HepG2 (cell line): ENCODE measurements around the gene CADM3. TPM values are rescaled to one million over a fixed set of nuclear protein-coding genes. Genes with fewer than 3 reads are reported as not detected.

Source experiments
- ATAC-seq: fragments of 200-7000 bp; cut with Tn5 transposase; 3 replicates; pipeline ENCODE4 v1.9.1; 2020; ENCODE audit warnings: mild to moderate bottlenecking, moderate library complexity
- BruUV-seq: library from RNA; stranded (reverse); fragments of 400-500 nt; replicated peaks from 2 replicates; lab custom pipeline; 2021; lab: Mats Ljungman, UMichigan
- CTCF ChIA-PET: fragments of 300-600 bp; formaldehyde crosslinking; extraction: SDS; loops from one replicate; lab custom pipeline; 2021; ENCODE audit warnings: low total read pairs, inconsistent platforms, low intra/inter-chr PET ratio; lab: Yijun Ruan, JAX
- POLR2A ChIA-PET: fragments of 350-600 bp; sonication (Branson Sonifier 250); formaldehyde crosslinking; loops from one replicate; lab custom pipeline; 2020; ENCODE audit warnings: antibody characterized with exemption, inconsistent platforms; lab: Yijun Ruan, JAX
- DNase-seq: peaks from one replicate; pipeline ENCODE4 v3.0.0-alpha.2; 2015; ENCODE audit warnings: low spot score
- FAIRE-seq: peaks from 3 replicates; lab custom pipeline; 2011; peaks lifted over from hg19 to GRCh38; lab: Jason Lieb, UNC
- H2AFZ ChIP-seq: one replicate; pipeline ENCODE4 v1.6.1; 2011; ENCODE audit warnings: low read length, inconsistent platforms
- H3K27ac ChIP-seq: fragments of 300-600 bp; 3 replicates; pipeline ENCODE4 v1.8.0; 2011; ENCODE audit warnings: mixed run types, mild to moderate bottlenecking, mixed read lengths, low read length, inconsistent platforms; ENCODE audit not compliant: insufficient read depth; ENCODE audit errors: extremely low read length
- H3K27me3 ChIP-seq, 2 experiments: fragments of 200-600 bp in 1 of 2; 2 replicates in 1 of 2; 3 replicates in 1 of 2; pipeline versions ENCODE4 v1.6.0 to v1.8.0; 2011; ENCODE audit warnings: low read length in 2 of 2, mild to moderate bottlenecking in 2 of 2, moderate library complexity in 2 of 2, inconsistent platforms in 1 of 2; ENCODE audit not compliant: insufficient read depth in 2 of 2, control insufficient read depth in 1 of 2
- H3K36me3 ChIP-seq, 2 experiments: fragments of 200-600 bp in 1 of 2; replicated peaks in 1 of 2; 2 replicates in 1 of 2; 3 replicates in 1 of 2; pipeline versions ENCODE4 v1.5.1 to v1.8.0; 2011; ENCODE audit warnings: low read length in 2 of 2, inconsistent platforms in 1 of 2; ENCODE audit not compliant: insufficient read depth in 2 of 2, control insufficient read depth in 1 of 2
- H3K4me1 ChIP-seq: 2 replicates; pipeline ENCODE4 v1.5.1; 2012; ENCODE audit warnings: low read length, inconsistent platforms; ENCODE audit not compliant: insufficient read depth
- H3K4me2 ChIP-seq: 2 replicates; pipeline ENCODE4 v1.6.0; 2011; ENCODE audit warnings: low read depth, low read length, inconsistent platforms
- H3K4me3 ChIP-seq, 3 experiments: fragments of 200-600 bp in 1 of 3; sonication (generic), shearing (Covaris generic) in 1 of 3; replicated peaks in 1 of 3; 2 replicates each; pipeline ENCODE4 v1.5.1; 2011 to 2016; ENCODE audit warnings: low read length in 3 of 3, inconsistent platforms in 2 of 3, low read depth in 2 of 3, mild to moderate bottlenecking in 2 of 3, control low read depth in 1 of 3, mixed read lengths in 1 of 3; ENCODE audit not compliant: insufficient read depth in 1 of 3
- H3K79me2 ChIP-seq: one replicate; pipeline ENCODE4 v1.6.1; 2011; ENCODE audit warnings: low read length, inconsistent platforms; ENCODE audit not compliant: insufficient read depth
- H3K9ac ChIP-seq: 2 replicates; pipeline ENCODE4 v1.6.0; 2011; ENCODE audit warnings: mild to moderate bottlenecking, low read depth, low read length, inconsistent platforms; ENCODE audit not compliant: insufficient read depth
- H3K9me3 ChIP-seq: 2 replicates; pipeline ENCODE4 v1.5.1; 2012; ENCODE audit warnings: mild to moderate bottlenecking, low read length
- H4K20me1 ChIP-seq: 2 replicates; pipeline ENCODE4 v1.6.0; 2011; ENCODE audit warnings: inconsistent platforms, mild to moderate bottlenecking, low read length, moderate library complexity; ENCODE audit not compliant: insufficient read depth
- ATAD3A ChIP-seq: sonication (generic); formaldehyde crosslinking; IDR thresholded peaks from 2 replicates; pipeline ENCODE4 v1.4.0; 2020; ENCODE audit warnings: missing genetic modification reagents
- BCL3 ChIP-seq: sonication (generic); formaldehyde crosslinking; IDR thresholded peaks from 2 replicates; pipeline ENCODE4 v1.5.1; 2020; ENCODE audit warnings: mild to moderate bottlenecking, missing genetic modification reagents, moderate library complexity
- BCLAF1 ChIP-seq: fragments of 450-650 bp; IDR thresholded peaks from 2 replicates; pipeline ENCODE4 v1.6.1; 2017; ENCODE audit warnings: mild to moderate bottlenecking
- CENPX ChIP-seq: sonication (generic); formaldehyde crosslinking; IDR thresholded peaks from 2 replicates; pipeline ENCODE4 v1.9.0; 2021; ENCODE audit warnings: mild to moderate bottlenecking, missing genetic modification reagents, moderate library complexity
- FOXO1 ChIP-seq: sonication (generic); formaldehyde crosslinking; IDR thresholded peaks from 2 replicates; pipeline ENCODE4 v1.4.0; 2020; ENCODE audit warnings: missing genetic modification reagents
- GLI4 ChIP-seq: sonication (generic); formaldehyde crosslinking; IDR thresholded peaks from 2 replicates; pipeline ENCODE4 v1.5.1; 2020; ENCODE audit warnings: missing genetic modification reagents, mild to moderate bottlenecking, moderate library complexity, borderline replicate concordance
- HOXA7 ChIP-seq: sonication (generic); formaldehyde crosslinking; IDR thresholded peaks from 2 replicates; pipeline ENCODE4 v1.8.1; 2022; ENCODE audit warnings: mild to moderate bottlenecking, missing genetic modification reagents, moderate library complexity
- KDM5B ChIP-seq: sonication (generic); formaldehyde crosslinking; IDR thresholded peaks from 2 replicates; pipeline ENCODE4 v1.4.0; 2020; ENCODE audit warnings: missing genetic modification reagents, mild to moderate bottlenecking, borderline replicate concordance
- MLLT10 ChIP-seq: sonication (generic); formaldehyde crosslinking; IDR thresholded peaks from 2 replicates; pipeline ENCODE4 v1.4.0; 2020; ENCODE audit warnings: missing genetic modification reagents
- MTA1 ChIP-seq: sonication (generic); formaldehyde crosslinking; IDR thresholded peaks from 2 replicates; pipeline ENCODE4 v1.4.0; 2020; ENCODE audit warnings: missing genetic modification reagents, mild to moderate bottlenecking, borderline replicate concordance
- POLR2AphosphoS5 ChIP-seq: IDR thresholded peaks from 2 replicates; pipeline ENCODE4 v1.6.1; 2012; ENCODE audit warnings: low read depth, low read length
- TRAFD1 ChIP-seq: sonication (generic); formaldehyde crosslinking; IDR thresholded peaks from 2 replicates; pipeline ENCODE4 v1.5.1; 2020; ENCODE audit warnings: missing genetic modification reagents, mild to moderate bottlenecking, borderline replicate concordance
- YEATS4 ChIP-seq: sonication (generic); formaldehyde crosslinking; IDR thresholded peaks from 2 replicates; pipeline ENCODE4 v1.4.0; 2020; ENCODE audit warnings: missing genetic modification reagents, borderline replicate concordance
- ZBTB1 ChIP-seq: sonication (generic); formaldehyde crosslinking; IDR thresholded peaks from 2 replicates; pipeline ENCODE4 v1.4.0; 2020; ENCODE audit warnings: missing genetic modification reagents, borderline replicate concordance
- ZFP90 ChIP-seq: sonication (generic); formaldehyde crosslinking; IDR thresholded peaks from 2 replicates; pipeline ENCODE4 v1.8.0; 2022; ENCODE audit warnings: missing genetic modification reagents, mild to moderate bottlenecking, inconsistent platforms, borderline replicate concordance
- ZNF30 ChIP-seq: sonication (generic); formaldehyde crosslinking; IDR thresholded peaks from 2 replicates; pipeline ENCODE4 v1.5.0; 2020; ENCODE audit warnings: mild to moderate bottlenecking, missing genetic modification reagents
- ZZZ3 ChIP-seq: sonication (generic); formaldehyde crosslinking; IDR thresholded peaks from 2 replicates; pipeline ENCODE4 v1.4.0; 2020; ENCODE audit warnings: missing genetic modification reagents, mild to moderate bottlenecking, borderline replicate concordance
- WGBS: methylation state at CpG from one replicate; pipeline ENCODE4 v1.1.6; 2017; ENCODE audit warnings: low lambda C conversion rate; 5-methylcytosine and 5-hydroxymethylcytosine counted together
- in situ Hi-C: cut with HindIII; loops from 2 replicates; pipeline ENCODE4 v1.10.0; 2017; ENCODE audit warnings: low pct_unique_long_range_greater_than_20kb; ENCODE audit not compliant: extremely low pct_ligation_motif_present
- intact Hi-C: fragments of 100-400 bp; cut with micrococcal nuclease; formaldehyde crosslinking; loops from one replicate; pipeline ENCODE4 v1.10.0; 2022; ENCODE audit not compliant: unreplicated experiment
- polyA plus RNA-seq, 8 experiments: library from polyadenylated mRNA; depleted of rRNA in 3 of 8; stranded (reverse) in 7 of 8; unstranded in 1 of 8; fragments of >200 nt; fragmentation: Illumina TruSeq in 4 of 8; extraction: Trizol in 4 of 8; gene quantifications; 2 replicates each; pipeline versions ENCODE4 v1.2.1 to v1.2.3, GENCODE V29; 2011 to 2016; ENCODE audit warnings: low read depth in 4 of 8, missing spikeins in 1 of 8, mixed read lengths in 1 of 8; ENCODE audit not compliant: insufficient read depth in 1 of 8
- total RNA-seq, 5 experiments: library from RNA; depleted of rRNA; stranded (reverse); fragments of >200 nt; fragmentation: Illumina TruSeq; extraction: Trizol; gene quantifications; 2 replicates each; pipeline ENCODE4 v1.2.3, GENCODE V29; 2016; ENCODE audit warnings: low read depth in 1 of 5

Gene CADM3
- total and polyA plus RNA-seq, 2 of the 13 experiments (the other 11 are each of a cell fraction or from before 2014, with no cell fraction given), result not detected

GRCh38 chr1:159250638-159251216 is 79.3 kb downstream of the CADM3 start:
- BruUV-seq, result no TSS peak
- ATAC-seq (no peak), FAIRE-seq (no peak), DNase-seq (no peak)
- H3K79me2 ChIP-seq, result no peaks in the 10 kb centered on the region
- in situ Hi-C loops, result no loop called here
- no peaks in the 10 kb centered on the region for H4K20me1 ChIP-seq
- no peak overlapping the region for H3K27ac ChIP-seq
- no peak for TF ChIP-seq TRAFD1 (CRISPR knock-in tag)
- TF ChIP-seq HOXA7 (CRISPR knock-in tag), result no peak
- TF ChIP-seq MTA1 (CRISPR knock-in tag), result no peak
- no peak for TF ChIP-seq KDM5B
- no peak for TF ChIP-seq ATAD3A (CRISPR knock-in tag)
- no peak for TF ChIP-seq YEATS4
- no peak for TF ChIP-seq FOXO1 (CRISPR knock-in tag)
- no peak for TF ChIP-seq GLI4
- no peak for TF ChIP-seq ZFP90 (CRISPR knock-in tag)
- no peak for TF ChIP-seq BCLAF1
- no peak for TF ChIP-seq ZZZ3 (CRISPR knock-in tag)
- no peak for TF ChIP-seq ZBTB1 (CRISPR knock-in tag)
- no peak for TF ChIP-seq POLR2AphosphoS5
- no peak for TF ChIP-seq ZNF30 (CRISPR knock-in tag)
- no peak for TF ChIP-seq BCL3 (CRISPR knock-in tag)
- no peak for TF ChIP-seq CENPX (CRISPR knock-in tag)
- no peak for TF ChIP-seq MLLT10 (CRISPR knock-in tag)
- POLR2A ChIA-PET, result no interaction called here
- WGBS, result 3% methylated on average over 5 of the region's 8 CpGs
- H2AFZ ChIP-seq, result no peak overlapping the region
- no peak overlapping the region for H3K4me3 ChIP-seq
- H3K36me3 ChIP-seq, result no peaks in the 10 kb centered on the region
- H3K9me3 ChIP-seq, result peaks cover 73% of the 10 kb centered on the region
- H3K4me2 ChIP-seq, result no peak overlapping the region
- CTCF ChIA-PET, result no interaction called here
- intact Hi-C loops, result no loop called here
- no peaks in the 10 kb centered on the region for H3K4me1 ChIP-seq
- no peaks in the 10 kb centered on the region for H3K27me3 ChIP-seq
- no peak overlapping the region for H3K9ac ChIP-seq
